HG02885 (cell line): ENCODE measurements around the gene S100A14.
A peak's percentile ranks its signal among the peaks of the same experiment; 100 is the strongest.
"Not testable (repeated sequence)": the region's sequence is repeated elsewhere in the genome, so short reads cannot be mapped to it uniquely, and the experiment has no call there.

Source experiments
- ATAC-seq: cut with Tn5 transposase; IDR thresholded peaks from one replicate; pipeline ENCODE4 v1.9.1; 2021; ENCODE audit warnings: mild to moderate bottlenecking; ENCODE audit not compliant: unreplicated experiment, poor library complexity

The S100A14 gene

GRCh38 chr1:153640213-153640612 is 24.1 kb upstream of the S100A14 start:
- ATAC-seq, result not testable (repeated sequence)

- ATAC-seq, result no peak
These were observed 23.2 kb upstream of the S100A14 start for GRCh38 chr1:153639280-153639679.

DNA sequence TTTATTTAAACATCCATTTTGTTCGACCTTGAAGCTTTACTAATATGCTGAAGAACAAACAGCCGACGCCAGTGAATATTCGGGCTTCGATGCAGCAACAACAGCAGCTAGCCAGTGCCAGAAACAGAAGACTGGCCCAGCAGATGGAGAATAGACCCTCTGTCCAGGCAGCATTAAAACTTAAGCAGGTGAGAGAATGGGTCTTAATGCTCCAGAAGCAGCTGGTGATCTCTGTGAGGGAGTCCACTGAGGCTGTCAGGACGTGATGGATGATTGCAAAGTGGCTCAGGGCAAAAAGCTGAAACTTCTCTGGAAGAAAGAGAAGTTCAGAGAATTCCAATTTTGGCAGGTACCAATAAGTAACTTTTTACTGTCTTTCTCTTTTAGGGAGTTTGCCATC is 22.1 kb upstream of the S100A14 start:
- ATAC-seq, result no peak

- no peak for ATAC-seq
These were observed 20.2 kb upstream of the S100A14 start for GRCh38 chr1:153636312-153636711.

GRCh38 chr1:153635872-153636271 is 19.7 kb upstream of the S100A14 start:
- ATAC-seq, result no peak

GRCh38 chr1:153633754-153634665 is 17.9 kb upstream of the S100A14 start, which contains the start of gene CHTOP:
Gene CHTOP, plus strand, starts transcription at chr1:153634066. Its CDS starts 2,523 bp downstream, at chr1:153636589.
- peak; percentile 86 for ATAC-seq

DNA sequence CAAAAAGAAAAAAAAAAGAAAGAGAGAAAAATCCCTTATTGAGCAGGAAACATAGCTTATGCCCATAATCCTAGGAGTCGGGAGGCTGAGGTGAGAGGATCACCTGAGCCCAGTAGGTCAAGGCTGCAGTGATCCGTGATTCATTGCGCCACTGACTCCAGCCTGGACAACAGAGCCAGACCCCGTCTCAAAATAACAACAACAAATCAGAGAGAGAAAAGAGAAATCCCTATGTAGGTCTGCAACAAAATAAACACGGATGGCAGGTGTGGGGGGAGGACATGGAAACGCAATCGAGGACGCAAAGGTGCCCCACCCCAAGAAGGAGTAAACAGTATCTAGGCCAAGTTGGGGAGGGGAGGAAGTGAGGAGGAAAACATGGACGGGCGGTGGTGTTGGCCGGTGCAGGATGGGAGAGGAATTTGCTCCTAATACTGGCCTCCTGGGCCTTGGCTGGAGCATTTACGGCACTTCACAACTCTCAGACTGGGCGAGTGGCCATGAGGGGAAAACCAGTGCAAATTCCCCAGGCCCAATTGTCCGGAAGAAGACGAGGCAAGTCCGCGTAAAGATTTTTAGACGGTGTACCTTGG is 17.1 kb upstream of the S100A14 start:
- no peak for ATAC-seq

GRCh38 chr1:153631047-153632022 is 15.2 kb upstream of the S100A14 start:
- ATAC-seq, result no peak

GRCh38 chr1:153630384-153630783 is 14.3 kb upstream of the S100A14 start:
- no peak for ATAC-seq

- ATAC-seq, result no peak
These were observed 13.8 kb upstream of the S100A14 start for GRCh38 chr1:153629971-153630370.

GRCh38 chr1:153629343-153629665 is 13.2 kb upstream of the S100A14 start:
- no peak for ATAC-seq

DNA sequence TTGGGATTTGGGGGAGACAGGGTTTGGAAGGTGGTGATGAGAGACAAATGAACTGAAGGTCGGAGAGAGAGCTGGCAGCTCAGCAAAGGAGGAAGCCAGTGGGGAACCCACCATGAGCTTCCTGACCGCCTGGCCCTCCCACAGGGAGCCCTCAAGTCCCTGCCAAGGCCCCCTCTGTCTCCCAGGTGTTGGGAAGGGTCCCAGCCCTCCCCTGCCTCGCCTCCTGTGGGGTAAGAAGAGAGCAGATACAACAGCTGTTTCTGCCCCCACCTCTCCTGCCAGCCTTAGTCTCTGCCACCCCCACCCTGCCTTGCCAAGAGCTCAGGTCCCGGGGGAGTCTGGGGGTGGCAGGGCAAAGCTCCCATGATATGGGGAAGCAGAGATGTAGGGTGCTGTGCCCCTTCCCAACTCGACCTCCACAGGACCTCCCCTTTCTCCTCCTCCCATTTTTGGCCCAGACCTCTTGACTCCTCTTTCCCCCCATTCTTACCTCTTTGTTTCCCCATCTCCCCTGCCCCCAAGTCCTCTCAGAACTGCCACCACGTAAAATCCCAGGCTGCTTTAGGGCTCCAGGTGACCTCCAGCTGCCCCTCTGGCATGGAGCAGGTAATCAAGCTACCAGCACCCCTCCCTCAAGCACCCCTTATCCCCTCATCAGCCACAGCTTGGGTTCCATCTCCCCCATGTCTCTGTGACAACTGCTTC is 12.7 kb upstream of the S100A14 start:
- ATAC-seq, result no peak

DNA sequence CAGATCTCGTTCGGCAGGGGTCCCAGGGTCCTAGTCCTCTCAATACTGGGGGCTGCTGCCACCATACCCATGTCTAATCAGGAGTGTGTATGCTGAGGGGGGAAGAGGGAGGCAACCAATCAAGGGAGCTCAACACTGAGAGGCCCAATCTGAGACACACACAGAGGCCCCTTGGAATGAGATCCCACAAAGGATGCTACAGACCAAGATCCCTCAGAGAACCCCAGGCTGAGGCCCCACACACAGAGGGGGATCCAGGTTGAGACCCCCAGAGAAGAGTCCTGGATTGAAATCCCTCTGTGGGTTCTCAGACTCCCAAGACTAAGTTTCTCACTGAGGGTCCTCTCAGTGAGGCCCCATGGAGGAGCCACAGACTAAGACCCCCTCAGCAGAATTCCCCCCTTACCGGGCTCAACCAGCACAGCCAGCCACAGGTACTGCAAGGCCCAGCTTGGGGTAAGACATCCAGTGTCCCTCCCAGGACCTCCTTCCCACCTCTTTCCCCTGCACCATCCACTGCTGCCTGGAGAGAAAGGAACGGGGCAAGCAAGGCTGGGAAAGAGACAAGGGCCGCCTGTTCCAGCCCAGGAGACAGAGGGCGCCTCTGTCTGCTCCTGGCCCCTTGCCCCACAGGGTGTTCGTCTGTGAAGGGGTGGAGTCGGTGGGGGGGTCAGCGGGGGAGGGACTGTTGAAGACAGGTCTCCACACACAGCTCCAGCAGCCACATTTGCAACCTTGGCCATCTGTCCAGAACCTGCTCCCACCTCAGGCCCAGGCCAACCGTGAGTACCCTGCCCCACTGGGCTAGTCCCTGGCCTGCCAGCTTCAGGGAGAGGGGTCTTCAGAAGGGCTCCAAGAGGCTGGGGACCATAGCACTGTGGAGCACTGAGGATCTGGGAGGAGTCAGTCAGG is 11.8 kb upstream of the S100A14 start, which contains the start of gene S100A1:
Gene S100A1, plus strand, starts transcription at position 720 of the 912 bp plus-strand sequence. CDS start 2,088 bp downstream, outside the sequence.
- no peak for ATAC-seq

DNA sequence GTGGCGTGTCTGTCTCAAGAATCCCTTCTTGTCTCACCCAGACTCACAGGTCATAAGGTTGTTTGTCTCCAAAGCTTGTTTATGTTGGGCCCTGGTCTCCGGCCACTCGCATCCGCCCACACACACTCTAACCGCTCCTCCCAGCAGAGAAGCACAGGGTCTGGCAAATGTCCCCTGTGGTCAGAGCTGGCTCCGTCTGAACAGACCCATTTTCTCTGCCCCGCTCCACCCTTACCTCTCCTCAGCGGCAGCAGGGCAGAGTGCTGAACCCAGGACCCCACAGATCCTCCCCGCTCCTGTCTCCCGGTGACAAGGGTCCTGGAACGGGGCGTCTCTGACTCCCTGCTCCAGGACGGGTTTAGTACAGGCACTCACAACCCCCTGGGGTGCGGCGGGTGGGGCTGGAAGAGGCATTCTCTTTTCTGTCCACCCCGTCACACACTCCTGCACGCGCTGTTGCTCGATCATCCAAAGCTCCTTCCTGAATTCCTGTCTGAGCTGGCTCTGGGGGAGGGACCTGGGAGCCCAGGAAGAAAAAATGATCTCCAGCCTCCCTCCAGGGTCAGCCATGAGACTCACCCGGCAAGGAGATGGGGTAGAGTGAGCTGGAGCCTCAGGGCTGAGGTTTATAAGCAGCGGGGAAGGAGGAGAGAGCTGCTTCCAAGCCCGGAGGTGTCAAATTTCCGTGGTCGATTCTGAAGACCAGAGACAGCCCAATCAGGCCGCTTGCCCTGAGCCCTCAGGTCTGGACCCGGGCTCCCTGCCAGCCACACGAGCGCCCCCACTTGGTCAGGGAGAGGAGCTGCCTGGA is 11.0 kb upstream of the S100A14 start, which contains the start of gene S100A13:
Gene S100A13, minus strand, starts transcription at position 602 of the 811 bp plus-strand sequence. CDS start 1,033 bp downstream, outside the sequence.
- ATAC-seq, result no peak

GRCh38 chr1:153626477-153626903 is 10.4 kb upstream of the S100A14 start:
- no peak for ATAC-seq

GRCh38 chr1:153624965-153625611 is 9.0 kb upstream of the S100A14 start:
- ATAC-seq, result no peak

GRCh38 chr1:153623101-153623500 is 7.0 kb upstream of the S100A14 start:
- no peak for ATAC-seq
